H9 (cell line): ENCODE measurements around the gene STOM. TPM values are rescaled to one million over a fixed set of nuclear protein-coding genes. Genes with fewer than 3 reads are reported as not detected.

ENCODE experiments used
- DNase-seq: peaks from one replicate; pipeline ENCODE4 v3.0.0-alpha.2; 2017
- H2AFZ ChIP-seq: one replicate; pipeline ENCODE4 v1.6.1; 2013; ENCODE audit warnings: mild to moderate bottlenecking, low read length, control low read depth, moderate library complexity
- H2AK5ac ChIP-seq: 2 replicates; pipeline ENCODE4 v1.6.1; 2013; ENCODE audit warnings: low read length, control low read depth, mixed read lengths; ENCODE audit not compliant: insufficient read length
- H2BK120ac ChIP-seq: one replicate; pipeline ENCODE4 v1.6.1; 2013; ENCODE audit warnings: low read depth, mild to moderate bottlenecking, low read length, control low read depth, inconsistent platforms; ENCODE audit not compliant: poor library complexity, severe bottlenecking
- H2BK12ac ChIP-seq: 2 replicates; pipeline ENCODE4 v1.6.1; 2013; ENCODE audit warnings: low read length, control low read depth, mixed read lengths, low read depth; ENCODE audit not compliant: insufficient read length
- H2BK15ac ChIP-seq: 2 replicates; pipeline ENCODE4 v1.6.1; 2013; ENCODE audit warnings: low read depth, low read length, control low read depth
- H2BK20ac ChIP-seq: one replicate; pipeline ENCODE4 v1.6.1; 2013; ENCODE audit warnings: low read depth, mild to moderate bottlenecking, low read length, control low read depth, inconsistent platforms; ENCODE audit not compliant: poor library complexity, severe bottlenecking
- H2BK5ac ChIP-seq: 2 replicates; pipeline ENCODE4 v1.6.1; 2013; ENCODE audit warnings: low read length, control low read depth, mixed read lengths; ENCODE audit not compliant: insufficient read length
- H3K14ac ChIP-seq: 2 replicates; pipeline ENCODE4 v1.6.1; 2013; ENCODE audit warnings: low read length, control low read depth; ENCODE audit not compliant: insufficient read depth
- H3K18ac ChIP-seq: 2 replicates; pipeline ENCODE4 v1.6.1; 2013; ENCODE audit warnings: low read depth, mild to moderate bottlenecking, mixed read lengths, low read length, control low read depth; ENCODE audit not compliant: insufficient read length
- H3K23ac ChIP-seq: 2 replicates; pipeline ENCODE4 v1.6.1; 2013; ENCODE audit warnings: low read length, control low read depth, mixed read lengths, low read depth; ENCODE audit not compliant: insufficient read length
- H3K23me2 ChIP-seq: 2 replicates; pipeline ENCODE4 v1.6.1; 2013; ENCODE audit warnings: low read depth, mild to moderate bottlenecking, mixed read lengths, low read length, control low read depth; ENCODE audit not compliant: insufficient read length, poor library complexity, severe bottlenecking
- H3K27ac ChIP-seq: 2 replicates; pipeline ENCODE4 v1.5.1; 2013; ENCODE audit warnings: low read length, control low read depth, mixed read lengths, low read depth; ENCODE audit not compliant: insufficient read length
- H3K27me3 ChIP-seq: 2 replicates; pipeline ENCODE4 v1.6.1; 2013; ENCODE audit warnings: low read length, control low read depth, inconsistent platforms; ENCODE audit not compliant: insufficient read depth
- H3K4ac ChIP-seq: 2 replicates; pipeline ENCODE4 v1.6.1; 2013; ENCODE audit warnings: low read depth, mild to moderate bottlenecking, control low read depth, inconsistent platforms, low read length, moderate library complexity
- H3K4me1 ChIP-seq: 2 replicates; pipeline ENCODE4 v1.6.1; 2013; ENCODE audit warnings: low read length, control low read depth, inconsistent platforms; ENCODE audit not compliant: insufficient read depth
- H3K4me2 ChIP-seq: 2 replicates; pipeline ENCODE4 v1.6.1; 2013; ENCODE audit warnings: low read length, control low read depth, mixed read lengths; ENCODE audit not compliant: insufficient read length, insufficient read depth
- H3K56ac ChIP-seq: 2 replicates; pipeline ENCODE4 v1.6.1; 2013; ENCODE audit warnings: low read depth, mild to moderate bottlenecking, mixed read lengths, low read length, control low read depth; ENCODE audit not compliant: insufficient read length
- H3K79me1 ChIP-seq: 2 replicates; pipeline ENCODE4 v1.6.1; 2013; ENCODE audit warnings: low read depth, mild to moderate bottlenecking, moderate library complexity, low read length, control low read depth, inconsistent platforms; ENCODE audit not compliant: insufficient read depth, poor library complexity, severe bottlenecking
- H3K79me2 ChIP-seq: 2 replicates; pipeline ENCODE4 v1.6.1; 2013; ENCODE audit warnings: low read length, control low read depth, inconsistent platforms; ENCODE audit not compliant: insufficient read depth
- H3K9ac ChIP-seq: 2 replicates; pipeline ENCODE4 v1.6.1; 2013; ENCODE audit warnings: low read length, control low read depth, mixed read lengths; ENCODE audit not compliant: insufficient read length; ENCODE audit errors: extremely low read depth
- H3K9me3 ChIP-seq: one replicate; pipeline ENCODE4 v1.6.1; 2013; ENCODE audit warnings: low read depth, low read length, inconsistent platforms; ENCODE audit not compliant: control insufficient read depth
- H3T11ph ChIP-seq: one replicate; pipeline ENCODE4 v1.6.1; 2013; ENCODE audit warnings: mild to moderate bottlenecking, low read length, control low read depth, inconsistent platforms
- H4K20me1 ChIP-seq: one replicate; pipeline ENCODE4 v1.6.1; 2013; ENCODE audit not compliant: control insufficient read depth, insufficient read length, insufficient read depth
- H4K5ac ChIP-seq: 2 replicates; pipeline ENCODE4 v1.6.1; 2013; ENCODE audit warnings: low read depth, mild to moderate bottlenecking, mixed read lengths, low read length, control low read depth; ENCODE audit not compliant: insufficient read length
- H4K8ac ChIP-seq: replicated peaks from 2 replicates; pipeline ENCODE4 v1.6.1; 2013; ENCODE audit warnings: low read length, control low read depth, mixed read lengths, low read depth; ENCODE audit not compliant: insufficient read length
- H4K91ac ChIP-seq: 2 replicates; pipeline ENCODE4 v1.6.1; 2013; ENCODE audit warnings: low read depth, mild to moderate bottlenecking, moderate library complexity, mixed read lengths, low read length, control low read depth; ENCODE audit not compliant: insufficient read length
- H3K27ac Mint-ChIP-seq, 3 experiments: 2 replicates in 2 of 3; 3 replicates in 1 of 3; pipeline ENCODE4 v1.8.0; 2020 to 2021; ENCODE audit warnings: mixed read lengths in 3 of 3, mild to moderate bottlenecking in 1 of 3, moderate library complexity in 1 of 3
- H3K27me3 Mint-ChIP-seq: 2 replicates; pipeline ENCODE4 v1.8.0; 2021; ENCODE audit warnings: low read depth, mild to moderate bottlenecking, moderate library complexity, mixed read lengths
- H3K36me3 Mint-ChIP-seq, 3 experiments: 2 replicates in 2 of 3; 3 replicates in 1 of 3; pipeline ENCODE4 v1.8.0; 2020 to 2021; ENCODE audit warnings: low read depth in 3 of 3, mixed read lengths in 3 of 3; ENCODE audit not compliant: insufficient read depth in 1 of 3
- H3K4me1 Mint-ChIP-seq, 2 experiments: 2 replicates each; pipeline ENCODE4 v1.8.0; 2020; ENCODE audit warnings: mixed read lengths in 2 of 2
- H3K4me3 Mint-ChIP-seq, 2 experiments: 2 replicates in 1 of 2; 3 replicates in 1 of 2; pipeline ENCODE4 v1.8.0; 2020 to 2021; ENCODE audit warnings: mild to moderate bottlenecking in 2 of 2, mixed read lengths in 2 of 2, moderate library complexity in 1 of 2
- H3K9me3 Mint-ChIP-seq, 2 experiments: 2 replicates in 1 of 2; 3 replicates in 1 of 2; pipeline ENCODE4 v1.8.0; 2020; ENCODE audit warnings: mild to moderate bottlenecking in 2 of 2, mixed read lengths in 2 of 2, moderate library complexity in 1 of 2
- CTCF ChIP-seq: fragments of 200-600 bp; sonication (generic); conservative IDR thresholded peaks from 3 replicates; pipeline ENCODE4 v1.8.0; 2021; ENCODE audit warnings: antibody characterized with exemption, mild to moderate bottlenecking
- WGBS: extraction: QIAGEN DNeasy Blood & Tissue Kit; methylation state at CpG from one replicate; pipeline ENCODE4 v1.1.7; 2013; ENCODE audit warnings: missing lambda C conversion rate, low lambda C conversion rate, mixed read lengths; ENCODE audit not compliant: insufficient read length; ENCODE audit errors: extremely low coverage; 5-methylcytosine and 5-hydroxymethylcytosine counted together
- total RNA-seq: library from RNA; stranded (reverse); gene quantifications from 2 replicates; pipeline ENCODE4 v1.2.1, GENCODE V29; 2021

Gene STOM
- total RNA-seq, 1 experiment from 2014 or later, result 15.3 TPM

GRCh38 chr9:121399126-121399882 is 29.3 kb upstream of the STOM start:
- no peak overlapping the region for H2BK15ac ChIP-seq
- H2BK120ac ChIP-seq, result no peak overlapping the region
- H3K18ac ChIP-seq, result no peak overlapping the region
- H3K9me3 Mint-ChIP-seq, result peaks cover 11 to 17% of the 10 kb centered on the region in 2 experiments
- no peak overlapping the region for H4K5ac ChIP-seq
- no peaks in the 10 kb centered on the region for H3K4me1 ChIP-seq
- H3K27ac ChIP-seq, result no peak overlapping the region
- DNase-seq, result no peak
- no peak overlapping the region for H4K91ac ChIP-seq
- H3K23ac ChIP-seq, result no peak overlapping the region
- H3K4ac ChIP-seq, result no peak overlapping the region
- H3K79me1 ChIP-seq, result no peaks in the 10 kb centered on the region
- H3K9me3 ChIP-seq, result no peaks in the 10 kb centered on the region
- no peak overlapping the region for H3K56ac ChIP-seq
- 94% methylated on average over 1 of the region's 4 CpGs for WGBS
- H3K27me3 ChIP-seq, result no peaks in the 10 kb centered on the region
- no peak overlapping the region; a peak in 1 of 7 replicates for H3K27ac Mint-ChIP-seq
- no peaks in the 10 kb centered on the region for H4K20me1 ChIP-seq
- H4K8ac ChIP-seq, result no peak overlapping the region
- H3K9ac ChIP-seq, result no peak overlapping the region
- H3T11ph ChIP-seq, result no peak overlapping the region
- no peak overlapping the region for H2AFZ ChIP-seq
- H3K4me3 Mint-ChIP-seq, result no peak overlapping the region
- H3K4me1 Mint-ChIP-seq, result peaks cover 4 to 10% of the 10 kb centered on the region in 2 experiments
- H3K79me2 ChIP-seq, result no peaks in the 10 kb centered on the region
- H3K4me2 ChIP-seq, result no peak overlapping the region
- peaks cover 15% of the 10 kb centered on the region for H3K27me3 Mint-ChIP-seq
- no peak overlapping the region for H2AK5ac ChIP-seq
- no peak overlapping the region for H3K14ac ChIP-seq
- no peak for TF ChIP-seq CTCF
- H2BK5ac ChIP-seq, result no peak overlapping the region
- no peaks in the 10 kb centered on the region for H3K23me2 ChIP-seq
- peaks cover 0 to 4% (median 0%) of the 10 kb centered on the region in 3 experiments; a peak in 1 of 7 replicates for H3K36me3 Mint-ChIP-seq
- H2BK12ac ChIP-seq, result no peak overlapping the region
- no peak overlapping the region for H2BK20ac ChIP-seq
